ENCODE results near the gene FRMPD3. TPM values are rescaled to one million over a fixed set of nuclear protein-coding genes. Genes with fewer than 3 reads are reported as not detected.

Gene FRMPD3
- polyA plus RNA-seq (2012; ENCODE audit: insufficient read depth, insufficient read length) = 0.64 TPM

GRCh38 chrX:107448998-107449835 lies at the start of gene FRMPD3:
Gene FRMPD3 (plus strand): TSS chrX:107449652. CDS start chrX:107526589, 76,937 bp downstream.
- no peak for DNase-seq (ENCODE audit: low read depth, low spot score)
- peak within 1 kb of the TSS; percentile 33 for H3K4me3 ChIP-seq (ENCODE audit: low read length)

GRCh38 chrX:107420571-107420970 lies 28.9 kb upstream of the FRMPD3 start:
- DNase-seq (ENCODE audit: low read depth, low spot score) = no peak
- no peak overlapping the region for H3K4me3 ChIP-seq (ENCODE audit: low read length)

DNA sequence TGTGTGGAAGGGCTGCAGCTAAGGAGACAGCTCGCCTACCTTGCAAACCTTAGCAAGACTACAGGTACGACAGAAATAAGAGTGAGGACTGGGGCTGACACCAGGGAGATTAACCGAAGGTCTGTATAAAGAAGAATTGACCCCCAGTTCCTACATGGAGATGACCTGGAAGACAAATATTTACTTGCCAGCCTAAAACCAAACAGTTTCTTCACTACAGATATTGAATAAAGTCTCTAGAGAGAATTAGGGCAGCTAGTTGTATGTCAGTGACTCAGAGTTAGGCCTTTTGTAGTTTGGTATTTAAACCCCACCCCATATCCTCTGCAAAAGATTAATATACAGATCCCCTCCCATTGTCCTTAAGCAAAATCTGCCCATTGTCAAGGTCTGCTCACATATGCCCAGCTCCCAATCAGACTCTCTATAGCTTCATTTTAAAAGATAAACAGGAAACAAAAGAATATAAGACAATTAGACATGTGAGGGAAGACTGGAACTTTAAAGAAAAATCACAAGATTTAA lies 28.1 kb upstream of the FRMPD3 start:
- no peak for DNase-seq (ENCODE audit: low read depth, low spot score)
- no peak overlapping the region for H3K4me3 ChIP-seq (ENCODE audit: low read length)

DNA sequence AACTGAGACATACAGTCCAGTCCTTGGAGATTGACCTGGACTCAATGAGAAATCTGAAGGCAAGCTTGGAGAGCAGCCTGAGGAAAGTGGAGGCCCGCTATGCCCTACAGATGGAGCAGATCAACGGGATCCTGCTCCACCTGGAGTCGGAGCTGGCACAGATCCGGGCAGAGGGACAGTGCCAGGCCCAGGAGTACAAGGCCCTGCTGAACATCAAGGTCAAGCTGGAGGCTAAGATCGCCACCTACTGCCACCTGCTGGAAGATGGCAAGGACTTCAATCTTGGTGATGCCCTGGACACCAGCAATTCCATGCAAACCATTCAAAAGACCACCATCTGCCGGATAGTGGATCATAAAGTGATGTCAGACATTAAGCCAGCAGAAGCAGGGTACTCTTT lies 20.4 kb upstream of the FRMPD3 start:
- no peak overlapping the region for H3K4me3 ChIP-seq (ENCODE audit: low read length)
- DNase-seq (ENCODE audit: low read depth, low spot score) = no peak

- DNase-seq (ENCODE audit: low read depth, low spot score) = no peak
These were observed 9.3 kb upstream of the FRMPD3 start for GRCh38 chrX:107440187-107440586.

DNA sequence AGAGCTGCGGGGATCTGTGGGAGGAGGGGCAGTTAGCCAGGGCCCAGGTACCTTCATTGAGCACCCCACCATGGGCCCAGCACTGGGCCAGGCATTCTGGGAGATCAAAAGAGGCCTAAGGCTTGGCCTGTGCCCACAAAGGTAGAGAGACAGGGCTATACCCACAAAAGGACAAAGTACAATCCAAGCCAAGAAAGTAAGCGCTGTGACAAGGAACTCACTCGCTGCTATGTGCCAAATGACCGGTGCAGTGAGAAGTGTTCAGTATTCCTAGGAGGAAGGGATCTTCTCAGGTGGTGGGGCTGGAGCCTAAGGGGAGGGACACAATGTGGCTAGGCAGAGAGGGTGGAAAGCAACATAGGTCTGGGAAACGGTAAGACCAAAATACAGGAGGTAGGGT lies 8.8 kb upstream of the FRMPD3 start:
- no peak for DNase-seq (ENCODE audit: low read depth, low spot score)
- no peak overlapping the region for H3K4me3 ChIP-seq (ENCODE audit: low read length)

More at GRCh38 chrX:107440187-107440586, 9.3 kb upstream of the FRMPD3 start:
- H3K4me3 ChIP-seq (ENCODE audit: low read length) = no peak overlapping the region

DNA sequence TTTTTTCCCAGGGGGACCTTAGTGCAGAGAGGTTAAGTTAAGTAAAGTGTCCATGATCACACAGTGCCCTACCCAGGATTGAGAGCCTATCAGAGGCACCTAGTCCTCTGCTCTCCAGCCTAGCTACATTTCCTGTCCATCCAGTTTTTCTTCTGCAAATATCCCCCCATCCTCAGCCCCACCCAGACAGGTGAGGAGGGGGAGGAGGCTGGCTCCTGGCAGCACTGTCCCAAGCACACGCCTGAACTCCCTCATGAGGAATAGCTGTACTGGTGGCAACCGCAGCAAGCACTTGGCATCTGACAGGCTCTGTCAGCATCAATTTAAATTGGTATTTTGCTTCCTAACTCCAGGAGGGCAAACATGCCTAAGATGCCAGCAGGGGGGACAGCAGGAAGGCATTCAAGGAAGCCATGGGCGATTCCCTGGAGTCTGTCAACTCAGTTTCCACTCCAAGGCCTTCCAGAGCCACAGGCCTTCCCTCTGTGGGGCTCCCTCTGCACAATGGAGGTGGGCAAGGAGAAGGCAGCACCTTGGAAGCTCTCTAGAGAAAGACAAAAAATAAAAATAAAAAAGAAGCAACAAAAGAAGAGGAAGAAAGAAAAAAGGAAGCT lies 6.4 kb upstream of the FRMPD3 start:
- DNase-seq (ENCODE audit: low read depth, low spot score) = no peak

GRCh38 chrX:107445146-107445545 lies 4.3 kb upstream of the FRMPD3 start:
- no peak for DNase-seq (ENCODE audit: low read depth, low spot score)
- H3K4me3 ChIP-seq (ENCODE audit: low read length) = no peak overlapping the region

More for the DNA sequence above, 6.4 kb upstream of the FRMPD3 start:
- no peak overlapping the region for H3K4me3 ChIP-seq (ENCODE audit: low read length)

DNA sequence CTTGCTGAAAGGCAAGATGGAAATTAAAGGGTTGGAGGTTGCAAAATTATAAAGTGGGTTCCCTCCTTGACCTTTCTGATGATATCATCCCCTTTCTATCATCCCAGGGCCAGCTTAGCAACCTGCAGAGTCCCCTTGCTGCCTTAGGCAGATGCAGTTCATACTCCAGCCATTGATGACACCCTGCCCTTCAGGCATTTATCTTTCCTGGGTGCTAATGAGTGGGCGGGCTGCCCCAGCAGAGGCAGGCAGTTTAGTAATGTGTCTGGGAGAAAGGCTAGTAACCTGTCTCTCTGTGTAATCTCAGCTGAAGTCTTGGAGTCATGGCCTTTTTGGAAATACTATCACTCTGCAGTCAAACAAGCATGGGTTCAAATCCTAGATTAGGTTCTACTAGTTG lies 3.8 kb upstream of the FRMPD3 start:
- no peak overlapping the region for H3K4me3 ChIP-seq (ENCODE audit: low read length)
- DNase-seq (ENCODE audit: low read depth, low spot score) = no peak

- DNase-seq (ENCODE audit: low read depth, low spot score) = no peak
- no peak overlapping the region for H3K4me3 ChIP-seq (ENCODE audit: low read length)
These were observed 1.8 kb upstream of the FRMPD3 start for GRCh38 chrX:107447642-107448041.

- H3K4me3 ChIP-seq (ENCODE audit: low read length) = no peak overlapping the region
- no peak for DNase-seq (ENCODE audit: low read depth, low spot score)
These were observed 841 bp upstream of the FRMPD3 start for GRCh38 chrX:107448625-107448997.

- H3K4me3 ChIP-seq (ENCODE audit: low read length) = no peak overlapping the region
- DNase-seq (ENCODE audit: low read depth, low spot score) = no peak
These were observed 1.5 kb downstream of the FRMPD3 start for GRCh38 chrX:107450823-107451509.

DNA sequence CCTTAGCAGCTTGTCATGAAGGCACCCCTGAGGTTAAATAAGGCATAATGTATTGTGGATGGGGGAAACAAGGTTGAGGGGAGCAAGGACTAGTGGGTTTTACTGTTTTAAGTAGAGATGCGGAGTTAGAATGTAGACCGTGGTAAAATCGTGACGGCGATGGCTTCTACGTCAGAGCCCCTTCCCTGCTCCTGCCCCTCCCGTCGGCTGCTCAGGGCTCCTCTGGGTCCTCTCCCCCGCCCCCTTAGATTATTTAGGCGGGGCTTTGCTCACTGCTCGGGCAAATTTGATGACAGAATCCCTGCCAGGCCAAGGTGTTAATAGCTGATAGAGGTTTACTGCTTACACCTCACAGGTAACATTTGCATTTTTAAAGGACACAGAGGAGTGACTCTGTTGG lies 2.3 kb downstream of the FRMPD3 start:
- DNase-seq (ENCODE audit: low read depth, low spot score) = no peak
- no peak overlapping the region for H3K4me3 ChIP-seq (ENCODE audit: low read length)

DNA sequence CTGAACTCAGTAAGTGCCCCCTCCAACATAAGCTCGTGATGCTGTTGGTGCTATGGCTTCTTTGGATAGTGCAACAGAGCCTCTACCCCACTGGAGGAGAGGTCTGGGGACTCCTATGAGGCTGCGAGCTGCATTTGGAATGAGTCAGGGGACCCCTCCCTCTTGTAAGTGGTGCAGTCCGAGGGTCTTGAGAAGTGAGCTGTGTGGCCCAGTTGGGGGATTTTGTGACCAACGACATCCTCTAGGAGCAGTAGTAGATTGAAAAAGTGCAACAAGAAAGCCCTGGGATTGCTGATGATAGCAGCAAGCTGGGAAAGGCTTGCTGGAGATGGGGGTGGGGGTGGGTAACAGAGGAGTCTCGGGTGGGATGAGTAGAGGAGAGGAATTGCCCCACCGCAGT lies 3.1 kb downstream of the FRMPD3 start:
- no peak for DNase-seq (ENCODE audit: low read depth, low spot score)
- H3K4me3 ChIP-seq (ENCODE audit: low read length) = no peak overlapping the region

DNA sequence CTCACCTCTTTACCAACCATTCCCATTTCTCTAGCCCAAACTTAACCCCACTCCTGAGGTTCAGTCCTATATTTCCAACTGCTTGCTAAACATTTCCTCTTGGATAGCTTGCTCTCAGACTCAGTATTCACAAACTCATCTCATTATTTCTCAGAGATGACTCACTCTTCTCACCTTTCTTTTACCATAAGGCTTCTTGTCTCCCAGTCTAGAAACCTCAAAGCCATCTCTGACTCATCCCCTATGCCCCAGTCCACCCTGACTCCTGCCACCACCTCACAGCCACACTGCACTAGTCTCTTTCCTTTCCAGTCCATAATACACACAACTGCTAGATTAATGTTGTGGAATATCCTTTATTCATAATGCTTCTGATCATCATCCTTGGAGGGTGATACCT lies 4.8 kb downstream of the FRMPD3 start:
- no peak overlapping the region for H3K4me3 ChIP-seq (ENCODE audit: low read length)
- DNase-seq (ENCODE audit: low read depth, low spot score) = no peak

GRCh38 chrX:107457289-107457688 lies 7.8 kb downstream of the FRMPD3 start:
- DNase-seq (ENCODE audit: low read depth, low spot score) = no peak
- no peak overlapping the region for H3K4me3 ChIP-seq (ENCODE audit: low read length)

DNA sequence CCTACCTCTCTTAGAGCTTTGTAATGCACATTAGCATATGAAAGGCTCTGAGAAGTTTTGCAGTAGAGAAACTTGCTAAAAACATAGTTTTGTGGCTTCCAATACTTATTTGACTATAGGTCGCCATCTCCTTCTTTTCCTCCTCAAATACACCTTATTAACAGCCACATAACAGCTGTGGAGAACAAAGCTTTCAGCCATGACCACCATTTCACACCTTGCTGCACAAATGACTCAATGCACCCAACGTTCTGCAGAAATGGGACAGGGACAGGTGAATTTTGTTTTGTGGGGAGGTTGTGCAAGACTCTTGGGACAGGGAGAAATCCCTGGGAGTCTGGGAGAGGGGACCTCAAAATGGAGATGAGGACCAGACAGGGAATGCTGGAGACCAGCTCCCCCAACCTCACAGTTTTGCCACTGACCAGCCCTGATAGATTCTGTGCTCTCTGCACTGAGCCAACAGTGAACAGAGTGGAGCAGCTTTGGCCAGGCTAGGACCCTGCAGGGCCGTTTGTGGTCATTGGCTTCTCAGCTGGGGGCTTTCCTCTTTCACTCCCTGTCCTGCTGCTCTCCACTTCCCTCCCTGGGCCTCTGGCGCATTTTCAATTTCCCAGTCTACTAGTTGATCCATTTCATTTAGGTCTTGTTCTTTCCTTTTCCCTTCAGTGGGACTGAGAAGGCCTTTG lies 16.6 kb downstream of the FRMPD3 start:
- H3K4me3 ChIP-seq (ENCODE audit: low read length) = no peak overlapping the region
- no peak for DNase-seq (ENCODE audit: low read depth, low spot score)

- DNase-seq (ENCODE audit: low read depth, low spot score) = no peak
- H3K4me3 ChIP-seq (ENCODE audit: low read length) = no peak overlapping the region
These were observed 17.8 kb downstream of the FRMPD3 start for GRCh38 chrX:107467271-107467670.

DNA sequence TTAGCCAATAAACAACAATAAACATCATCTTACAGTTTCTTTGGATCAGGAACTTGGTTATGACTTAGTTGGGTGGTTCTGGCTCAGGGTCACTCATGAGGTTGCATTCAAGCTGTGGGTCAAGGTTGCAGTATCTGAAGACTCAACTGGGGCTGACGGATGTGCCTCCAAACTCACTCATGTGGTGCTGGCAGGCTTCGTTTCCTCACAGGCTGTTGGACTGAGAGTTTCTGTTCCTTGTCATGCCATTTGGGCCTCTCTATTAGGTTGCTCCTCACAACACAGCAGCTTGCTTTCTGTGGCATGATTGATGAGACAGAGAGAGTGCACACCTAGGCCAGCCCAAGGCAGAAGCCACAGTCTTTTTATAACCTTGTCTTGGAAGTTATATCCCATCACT lies 20.7 kb downstream of the FRMPD3 start:
- no peak for DNase-seq (ENCODE audit: low read depth, low spot score)
- H3K4me3 ChIP-seq (ENCODE audit: low read length) = no peak overlapping the region

Measured in Jurkat, Clone E6-1 (cell line).